Measurements from ENCODE around the gene REG1B. TPM values are rescaled to one million over a fixed set of nuclear protein-coding genes. Genes with fewer than 3 reads are reported as not detected.
"Not testable (repeated sequence)": the region's sequence is repeated elsewhere in the genome, so short reads cannot be mapped to it uniquely, and the experiment has no call there.

REG1B gene
- total RNA-seq, 1 donor from 2014 or later = not detected

DNA sequence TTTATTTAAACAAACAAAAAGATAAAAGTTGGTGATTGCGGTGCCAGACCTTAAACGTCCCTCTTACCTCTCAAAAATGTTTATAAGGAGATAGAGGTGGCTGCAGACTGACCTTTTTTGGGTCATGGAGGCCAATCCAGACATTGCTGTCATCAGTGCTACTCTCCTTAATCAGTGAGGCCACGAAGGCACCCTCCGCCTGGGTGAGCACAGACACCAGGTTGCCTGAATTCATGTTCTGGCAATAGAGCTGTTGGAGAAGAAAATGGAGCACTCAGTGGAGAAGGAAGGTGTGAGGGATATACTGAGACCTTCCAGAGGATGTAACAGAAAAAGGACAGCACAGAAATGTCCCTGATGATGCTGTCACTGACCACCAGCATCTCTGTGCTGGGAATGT is 1.5 kb downstream of the REG1B start:
- intact Hi-C loops (cut with micrococcal nuclease) = no loop called here
- DNase-seq = no peak

GRCh38 chr2:79085382-79085781 is 2.4 kb downstream of the REG1B start:
- no peak for DNase-seq
- intact Hi-C loops (cut with micrococcal nuclease) = no loop called here
- ATAC-seq = no peak

More for the DNA sequence above, 1.5 kb downstream of the REG1B start:
- ATAC-seq = no peak

GRCh38 chr2:79084495-79085135 is 3.2 kb downstream of the REG1B start:
- ATAC-seq (no peak), DNase-seq (no peak)
- intact Hi-C loops (cut with micrococcal nuclease) = no loop called here

GRCh38 chr2:79083597-79084251 is 4.1 kb downstream of the REG1B start:
- no peak for DNase-seq
- ATAC-seq = no peak
- intact Hi-C loops (cut with micrococcal nuclease) = no loop called here

DNA sequence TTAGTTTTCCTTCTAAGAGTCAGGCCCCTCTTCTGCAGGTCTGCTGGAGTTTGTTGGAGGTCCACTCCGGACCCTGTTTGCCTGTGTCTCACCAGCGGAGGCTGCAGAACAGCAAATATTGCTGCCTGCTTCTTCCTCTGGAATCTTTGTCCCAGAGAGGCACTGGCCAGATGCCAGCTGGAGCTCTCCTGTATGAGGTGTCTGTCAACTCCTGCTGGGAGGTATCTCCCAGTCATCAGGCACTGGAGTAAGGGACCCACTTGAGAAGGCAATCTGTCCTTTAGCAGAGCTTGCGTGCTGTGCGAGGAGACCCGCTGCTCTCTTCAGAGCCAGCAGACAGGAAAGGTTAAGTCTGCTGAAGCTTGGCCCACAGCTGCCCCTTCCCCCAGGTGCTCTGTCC is 4.8 kb downstream of the REG1B start:
- ATAC-seq (no peak), DNase-seq (no peak)
- intact Hi-C loops (cut with micrococcal nuclease) = no loop called here

DNA sequence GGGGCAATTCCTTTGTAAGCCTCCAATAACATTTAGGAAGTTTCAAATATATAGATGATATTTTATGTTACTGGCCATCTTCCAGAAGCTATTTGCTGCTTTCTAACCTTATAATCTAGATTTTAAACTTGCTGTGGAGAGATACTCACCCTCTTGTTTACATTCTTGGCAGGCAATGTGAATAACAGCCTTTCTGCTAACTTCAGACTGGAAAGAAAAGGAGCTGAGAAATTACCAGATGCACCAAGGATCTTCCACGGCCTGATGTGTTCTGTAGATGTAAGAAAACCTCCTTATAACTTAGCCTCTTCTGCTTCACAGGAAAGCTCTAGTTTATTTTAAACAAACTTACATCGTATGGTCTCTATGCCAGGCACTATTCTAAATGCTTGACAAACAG is 16.7 kb downstream of the REG1B start:
- intact Hi-C loops (cut with micrococcal nuclease) = no loop called here
- DNase-seq = no peak
- no peak for ATAC-seq

DNA sequence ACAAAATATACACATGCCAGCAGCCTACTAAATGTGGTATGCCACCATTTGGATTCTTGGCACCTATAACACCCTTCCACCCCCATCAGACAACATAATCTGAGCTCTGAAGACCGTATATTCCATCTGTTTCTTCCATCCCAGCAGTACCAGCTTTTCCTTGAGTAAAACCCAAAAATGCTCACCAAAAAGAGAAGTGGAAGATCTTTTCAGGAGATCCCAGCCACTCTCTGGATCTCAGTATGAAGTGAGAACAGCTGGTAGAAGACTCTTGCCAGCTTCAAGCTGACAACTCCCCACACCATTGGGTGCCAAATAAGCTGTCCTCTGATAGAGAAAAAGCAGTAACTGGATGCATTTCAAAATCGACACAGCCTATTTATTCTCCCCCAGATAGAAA is 22.6 kb downstream of the REG1B start:
- intact Hi-C loops (cut with micrococcal nuclease) = no loop called here
- ATAC-seq (no peak), DNase-seq (no peak)

DNA sequence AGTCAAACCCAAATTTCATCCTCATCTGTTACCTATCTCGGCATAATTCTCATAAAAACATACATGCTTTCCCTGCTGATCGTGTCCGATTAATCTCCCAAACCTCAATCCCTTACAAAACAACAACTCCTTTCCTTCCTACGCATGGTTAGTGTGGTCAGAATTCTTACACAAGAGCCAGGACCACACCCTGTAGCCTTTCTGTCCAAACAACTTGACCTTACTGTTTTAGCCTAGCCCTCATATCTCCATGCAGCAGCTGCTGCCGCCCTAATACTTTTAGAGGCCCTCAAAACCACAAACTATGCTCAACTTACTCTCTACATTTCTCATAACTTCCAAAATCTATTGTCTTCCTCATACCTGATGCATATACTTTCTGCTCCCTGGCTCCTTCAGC is 33.0 kb downstream of the REG1B start:
- ATAC-seq; DNase-seq; intact Hi-C loops (cut with micrococcal nuclease): not testable (repeated sequence)

DNA sequence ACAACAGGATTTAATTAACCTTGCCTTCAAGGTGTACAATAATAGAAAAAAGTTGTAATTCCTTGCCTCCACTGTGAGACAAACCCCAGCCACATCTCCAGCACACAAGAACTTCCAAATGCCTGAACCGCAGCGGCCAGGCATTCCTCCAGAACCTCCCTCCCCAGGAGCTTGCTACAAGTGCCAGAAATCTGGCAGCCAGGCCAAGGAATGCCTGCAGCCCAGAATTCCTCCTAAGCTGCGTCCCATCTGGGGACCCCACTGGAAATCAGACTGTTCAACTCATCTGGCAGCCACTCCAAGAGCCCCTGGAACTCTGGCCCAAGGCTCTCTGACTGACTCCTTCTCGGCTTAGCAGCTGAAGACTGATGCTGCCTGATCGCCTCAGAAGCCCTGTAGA is 34.3 kb downstream of the REG1B start:
- intact Hi-C loops (cut with micrococcal nuclease); ATAC-seq: not testable (repeated sequence)
- peak; percentile 37 for DNase-seq

DNA sequence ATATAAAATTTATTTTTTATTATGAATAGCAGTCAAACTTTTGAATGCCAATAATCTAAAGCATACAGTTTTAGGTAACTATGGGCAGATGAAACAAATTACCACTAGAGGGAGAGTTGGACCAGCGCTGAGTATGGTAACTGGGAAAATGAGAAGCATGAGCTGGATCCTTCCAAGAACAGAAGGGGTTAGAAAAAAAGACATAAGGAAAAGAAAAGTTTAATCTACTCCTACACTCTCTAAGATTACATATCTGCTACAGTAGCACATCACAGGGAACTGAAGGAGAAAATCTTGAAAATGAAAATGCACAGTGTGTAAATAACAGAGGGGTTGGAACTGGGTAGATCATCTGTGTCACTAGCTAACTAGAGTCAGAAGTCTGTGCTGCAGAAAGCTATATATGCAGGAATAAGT is 46.8 kb downstream of the REG1B start:
- intact Hi-C loops (cut with micrococcal nuclease) = no loop called here
- no peak for DNase-seq
- ATAC-seq = no peak

DNA sequence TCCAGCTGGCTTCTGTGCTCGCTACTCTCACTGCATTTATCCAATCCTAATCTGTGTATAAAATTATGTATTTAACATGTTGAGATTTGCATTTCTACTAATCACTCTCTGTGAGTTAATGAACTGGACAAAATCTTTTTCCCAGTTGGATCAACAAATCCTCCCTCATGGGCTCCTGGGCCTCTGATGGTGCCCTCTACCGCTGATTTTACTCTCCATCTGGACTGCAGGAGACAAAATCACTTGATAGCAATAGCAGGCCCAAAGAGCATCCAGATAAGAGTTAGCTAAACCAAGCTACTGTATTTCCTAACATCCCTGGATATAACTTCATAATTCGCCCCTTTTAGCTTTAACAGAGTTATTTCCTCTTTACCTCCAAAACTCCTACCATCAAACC is 47.8 kb downstream of the REG1B start:
- ATAC-seq (no peak), DNase-seq (no peak)
- intact Hi-C loops (cut with micrococcal nuclease) = no loop called here

Other genes with a start within 250 kb of the REG1B start
- not detected for gene REG3G, start 62.3 kb downstream of the REG1B start, total RNA-seq
- not detected for gene REG1A, start 32.5 kb upstream of the REG1B start, total RNA-seq
- not detected for gene REG3A, start 71.8 kb upstream of the REG1B start, total RNA-seq

Data from left ventricle myocardium superior (tissue), 1 donor.